GM18526 (cell line): ENCODE results near the gene DYSF.

ENCODE experiments used
- POLR2A ChIP-seq: IDR thresholded peaks from 3 replicates; pipeline ENCODE4 v1.6.1; 2011; ENCODE audit not compliant: insufficient read length; ENCODE audit errors: extremely low read depth

The DYSF gene

GRCh38 chr2:71711133-71711855 lies 257.9 kb downstream of the DYSF start:
- TF ChIP-seq POLR2A = no peak

- TF ChIP-seq POLR2A = no peak
Measured at GRCh38 chr2:71712158-71712818, 258.9 kb downstream of the DYSF start.

- no peak for TF ChIP-seq POLR2A
Measured at GRCh38 chr2:71713581-71714580, 260.5 kb downstream of the DYSF start.

GRCh38 chr2:71714601-71715240 lies 261.4 kb downstream of the DYSF start:
- TF ChIP-seq POLR2A = no peak

- TF ChIP-seq POLR2A = no peak
Measured at GRCh38 chr2:71715241-71715750, 261.9 kb downstream of the DYSF start.

GRCh38 chr2:71715951-71716696 lies 262.8 kb downstream of the DYSF start:
- no peak for TF ChIP-seq POLR2A

- TF ChIP-seq POLR2A = no peak
Measured at GRCh38 chr2:71716697-71717624, 263.6 kb downstream of the DYSF start.

- TF ChIP-seq POLR2A = no peak
Measured at GRCh38 chr2:71718686-71719085, 265.3 kb downstream of the DYSF start.

GRCh38 chr2:71719520-71720282 lies 266.3 kb downstream of the DYSF start:
- TF ChIP-seq POLR2A = no peak

GRCh38 chr2:71720283-71720560 lies 266.9 kb downstream of the DYSF start:
- TF ChIP-seq POLR2A = no peak

- no peak for TF ChIP-seq POLR2A
Measured at GRCh38 chr2:71720596-71721361, 267.4 kb downstream of the DYSF start.

GRCh38 chr2:71721362-71721665 lies 268.0 kb downstream of the DYSF start:
- TF ChIP-seq POLR2A = no peak

GRCh38 chr2:71721669-71722068 lies 268.3 kb downstream of the DYSF start:
- TF ChIP-seq POLR2A = no peak
